Measurements from ENCODE around the gene ULK3. TPM values are rescaled to one million over a fixed set of nuclear protein-coding genes. Genes with fewer than 3 reads are reported as not detected.

The ULK3 gene
- total and polyA plus RNA-seq, 2 donors (not counting 1 experiment from before 2014, with no cell fraction given): 51.1 to 108 TPM

DNA sequence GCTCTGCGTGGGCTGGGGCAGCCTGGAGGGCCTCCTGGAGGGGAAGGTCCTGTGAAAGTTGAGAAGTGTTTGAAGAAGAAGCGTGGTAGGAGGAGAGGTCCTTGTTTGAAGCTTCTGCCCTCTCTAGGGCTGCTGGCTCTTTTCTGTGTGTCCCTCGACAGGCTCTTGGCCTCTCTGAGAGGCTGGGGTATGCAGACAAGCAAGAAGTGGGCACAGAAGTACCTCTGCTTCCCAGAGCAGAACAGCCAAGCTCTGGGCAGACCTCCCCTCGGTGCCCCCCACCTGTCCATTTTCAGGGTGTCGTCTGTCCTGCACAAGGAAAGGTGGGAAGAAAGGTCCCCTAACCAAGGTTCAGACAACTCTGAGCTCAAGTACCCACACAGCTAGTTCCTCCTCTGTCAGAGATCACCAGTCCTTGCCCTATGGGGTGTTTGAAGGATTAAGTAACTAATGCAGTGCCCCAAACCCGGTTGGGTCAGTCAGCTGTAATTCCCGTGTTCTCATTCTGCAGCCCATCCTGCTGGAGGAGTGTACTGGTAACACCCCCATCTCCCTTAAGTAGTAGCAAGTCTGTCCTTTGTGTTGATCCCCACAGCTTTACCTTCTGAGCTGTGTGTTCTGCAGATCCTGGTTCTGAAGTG is 54.8 kb downstream of the ULK3 start:
- H2AFZ ChIP-seq (ENCODE audit: insufficient read depth, low read depth, low read length, poor library complexity, severe bottlenecking): no peak overlapping the region
- no peaks in the 10 kb centered on the region for H3K9me3 Mint-ChIP-seq (ENCODE audit: insufficient read depth)
- peak overlapping the region; percentile 90 to 93 for H3K27ac ChIP-seq (ENCODE audit: low read length in 2 of 2)
- peaks cover 82% of the 10 kb centered on the region for H3K79me2 ChIP-seq (ENCODE audit: control insufficient read depth, insufficient read depth, low read length)
- peaks cover 99% of the 10 kb centered on the region for H3K4me1 Mint-ChIP-seq
- 0% methylated on average over 5 of the region's 7 CpGs for WGBS (ENCODE audit: insufficient coverage)
- peak; percentile 74 for DNase-seq
- intact Hi-C loops (cut with micrococcal nuclease): loop anchor here (2.0 to 10.0 kb wide), 7 partner anchors 54 to 664 kb away; partner anchors contain the start of genes ARID3B, CLK3, SEMA7A and SIN3A
- no peaks in the 10 kb centered on the region for H3K27me3 Mint-ChIP-seq
- H3K4me3 ChIP-seq (ENCODE audit: control extremely low read depth in 1 of 5, extremely low read depth in 1 of 5, insufficient read depth in 1 of 5, low read depth in 2 of 5, low read length in 4 of 5): peak overlapping the region; percentile 46 to 81 (median 67)
- ChIA-PET POLR2A (interaction anchor here (1.0 to 15.8 kb wide), 7 partner anchors 11 to 414 kb away, joined by 3 to 572 read pairs (median 8); partner anchors contain the start of genes ARID3B, CLK3 and CSK), CTCF (interaction anchor here (0.6 to 37.1 kb wide), 14 partner anchors 7 to 663 kb away, joined by 3 to 2548 read pairs (median 6); partner anchors contain the start of genes CSK, LMAN1L, SIN3A and ULK3)
- H3K36me3 ChIP-seq (replicated peaks in 1 of 2; ENCODE audit: control extremely low read depth in 1 of 2, control insufficient read depth in 1 of 2, extremely low read depth in 1 of 2, insufficient read depth in 2 of 2, low read length in 1 of 2): peaks cover 0 to 32% of the 10 kb centered on the region in 2 experiments
- H3K4me3 Mint-ChIP-seq: peak overlapping the region; percentile 93
- TF ChIP-seq, protein P1, sequence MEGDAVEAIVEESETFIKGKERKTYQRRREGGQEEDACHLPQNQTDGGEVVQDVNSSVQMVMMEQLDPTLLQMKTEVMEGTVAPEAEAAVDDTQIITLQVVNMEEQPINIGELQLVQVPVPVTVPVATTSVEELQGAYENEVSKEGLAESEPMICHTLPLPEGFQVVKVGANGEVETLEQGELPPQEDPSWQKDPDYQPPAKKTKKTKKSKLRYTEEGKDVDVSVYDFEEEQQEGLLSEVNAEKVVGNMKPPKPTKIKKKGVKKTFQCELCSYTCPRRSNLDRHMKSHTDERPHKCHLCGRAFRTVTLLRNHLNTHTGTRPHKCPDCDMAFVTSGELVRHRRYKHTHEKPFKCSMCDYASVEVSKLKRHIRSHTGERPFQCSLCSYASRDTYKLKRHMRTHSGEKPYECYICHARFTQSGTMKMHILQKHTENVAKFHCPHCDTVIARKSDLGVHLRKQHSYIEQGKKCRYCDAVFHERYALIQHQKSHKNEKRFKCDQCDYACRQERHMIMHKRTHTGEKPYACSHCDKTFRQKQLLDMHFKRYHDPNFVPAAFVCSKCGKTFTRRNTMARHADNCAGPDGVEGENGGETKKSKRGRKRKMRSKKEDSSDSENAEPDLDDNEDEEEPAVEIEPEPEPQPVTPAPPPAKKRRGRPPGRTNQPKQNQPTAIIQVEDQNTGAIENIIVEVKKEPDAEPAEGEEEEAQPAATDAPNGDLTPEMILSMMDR (IDR thresholded peaks at IDR 0.05): no peak
- no peak for TF ChIP-seq EZH2 (IDR thresholded peaks at IDR 0.05; ENCODE audit: borderline replicate concordance, insufficient read depth, low read depth, low read length, poor library complexity, severe bottlenecking)
- peak overlapping the region; percentile 99 for H3K27ac Mint-ChIP-seq
- peak overlapping the region; percentile 68 for H3K9ac ChIP-seq (ENCODE audit: low read length)
- no peaks in the 10 kb centered on the region for H3K9me3 ChIP-seq (ENCODE audit: control extremely low read depth in 1 of 3, control insufficient read depth in 2 of 3, insufficient read depth in 1 of 3, low read length in 2 of 3)
- peak; percentile 1 for ATAC-seq (ENCODE audit: low read depth)
- H3K4me1 ChIP-seq (ENCODE audit: control insufficient read depth in 2 of 2, insufficient read depth in 2 of 2, low read length in 2 of 2): peaks cover 68 to 98% of the 10 kb centered on the region in 2 donors
- H3K27me3 ChIP-seq (replicated peaks in 1 of 4; ENCODE audit: control extremely low read depth in 1 of 4, control insufficient read depth in 3 of 4, insufficient read depth in 4 of 4, low read length in 3 of 4): no peaks in the 10 kb centered on the region
- peaks cover 36% of the 10 kb centered on the region for H4K20me1 ChIP-seq (ENCODE audit: control insufficient read depth, insufficient read depth, low read length, poor library complexity, severe bottlenecking)
- peak overlapping the region; percentile 91 for H3K4me2 ChIP-seq (replicated peaks; ENCODE audit: low read depth, low read length, poor library complexity, severe bottlenecking)
